Activated CD4-positive, alpha-beta T cell treated with anti-CD3 and anti-CD28 coated beads for 36 hours (primary cell): ENCODE measurements around the gene TMEM88. TPM values are rescaled to one million over a fixed set of nuclear protein-coding genes. Genes with fewer than 3 reads are reported as not detected.
A peak's percentile ranks its signal among the peaks of the same experiment; 100 is the strongest.

Experiments used
- ATAC-seq: fragments of 200-7000 bp; cut with Tn5 transposase; one replicate; pipeline ENCODE4 v1.10.0; 2021; ENCODE audit warnings: mild to moderate bottlenecking, moderate library complexity
- CTCF ChIA-PET: fragments of 350-600 bp; sonication (Branson Sonifier 250); formaldehyde crosslinking; loops from one replicate; lab custom pipeline; 2021; ENCODE audit warnings: antibody characterized with exemption; lab: Charles Lee
- POLR2A ChIA-PET: fragments of 350-600 bp; sonication (Branson Sonifier 250); formaldehyde crosslinking; loops from one replicate; lab custom pipeline; 2021; ENCODE audit warnings: antibody characterized with exemption, inconsistent platforms; lab: Charles Lee
- DNase-seq: peaks from one replicate; pipeline ENCODE4 v3.0.0-alpha.2; 2020
- H3K27ac Mint-ChIP-seq: one replicate; pipeline ENCODE4 v1.8.0; 2021; ENCODE audit warnings: mixed read lengths
- H3K27me3 Mint-ChIP-seq: one replicate; pipeline ENCODE4 v1.8.0; 2021; ENCODE audit warnings: mixed read lengths
- H3K36me3 Mint-ChIP-seq: one replicate; pipeline ENCODE4 v1.8.0; 2021; ENCODE audit warnings: low read depth, mixed read lengths
- H3K4me1 Mint-ChIP-seq: one replicate; pipeline ENCODE4 v1.8.0; 2021; ENCODE audit warnings: mixed read lengths
- H3K4me3 Mint-ChIP-seq: one replicate; pipeline ENCODE4 v1.8.0; 2021; ENCODE audit warnings: mild to moderate bottlenecking, moderate library complexity, mixed read lengths
- H3K9me3 Mint-ChIP-seq: one replicate; pipeline ENCODE4 v1.8.0; 2021; ENCODE audit warnings: low read depth, mixed read lengths
- intact Hi-C, 2 experiments: fragments of 100-400 bp; cut with DNase I in 1 of 2; cut with micrococcal nuclease in 1 of 2; formaldehyde crosslinking; loops; one replicate each; pipeline versions ENCODE4 v1.14.2 to v1.15.1; 2022 to 2024; cut with DNase I, micrococcal nuclease
- total RNA-seq, 2 experiments: library from RNA; stranded (reverse); gene quantifications; one replicate each; pipeline ENCODE4 v1.2.3, GENCODE V29; 2021

Gene TMEM88
- total RNA-seq, 2 experiments from 2014 or later = 3.5 to 5.6 TPM

- Mint-ChIP-seq H3K4me3 (peak overlapping the region; percentile 93), H3K27ac (no peak overlapping the region), H3K27me3 (no peaks in the 10 kb centered on the region), H3K4me1 (peaks cover 23% of the 10 kb centered on the region), H3K36me3 (no peaks in the 10 kb centered on the region), H3K9me3 (no peaks in the 10 kb centered on the region)
- ATAC-seq = no peak
- CTCF ChIA-PET = interaction anchor here (0.6 to 3.3 kb wide), 10 partner anchors 8 to 157 kb away, joined by 3 to 20 read pairs (median 9); partner anchors contain the start of gene NAA38
- DNase-seq = no peak
- POLR2A ChIA-PET = interaction anchor here (0.6 to 1.4 kb wide), 4 partner anchors 11 to 99 kb away, joined by 3 to 5 read pairs (median 4); partner anchors contain the start of genes CNTROB, CYB5D1, NAA38 and TRAPPC1
- intact Hi-C loops = no loop called here
These were observed 21.7 kb upstream of the TMEM88 start for GRCh38 chr17:7833011-7833794.

- POLR2A ChIA-PET = interaction anchor here (0.6 to 1.4 kb wide), 5 partner anchors 11 to 98 kb away, joined by 3 to 5 read pairs (median 3); partner anchors contain the start of genes CNTROB, CYB5D1, NAA38 and TRAPPC1
- intact Hi-C loops = loop anchor here (2.0 kb wide), 7 partner anchors 53 to 455 kb away; partner anchors contain the start of genes ALOXE3 (in 1 of the 2), POLR2A (in 1 of the 2) and RANGRF (in 1 of the 2)
- peak; percentile 93 for DNase-seq
These were observed 20.9 kb upstream of the TMEM88 start, which contains the start of gene KDM6B for GRCh38 chr17:7833795-7834541. KDM6B (plus strand) TSS chr17:7834217; CDS start chr17:7845555, 11,338 bp downstream.

DNA sequence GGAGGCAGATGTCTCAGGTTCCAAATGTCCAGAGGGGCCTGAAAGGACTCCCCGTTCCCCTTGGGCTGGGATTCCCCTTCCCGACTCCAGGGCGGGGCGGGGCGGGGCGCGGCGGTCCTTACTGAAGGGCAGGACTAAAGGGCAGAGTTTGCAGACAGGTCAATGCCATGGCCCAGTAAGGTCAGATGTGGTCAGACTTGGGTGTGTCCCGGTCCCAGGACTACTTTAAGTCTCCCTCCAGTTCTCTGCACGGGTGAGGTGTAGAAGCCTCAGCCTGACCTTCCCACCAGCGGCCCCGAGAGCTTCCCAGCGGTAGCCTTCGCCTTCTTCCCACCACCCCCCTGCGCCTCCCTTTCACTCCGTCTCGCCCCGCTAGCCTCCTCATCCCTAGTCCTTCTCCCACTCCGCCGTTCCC, 20.3 kb upstream of the TMEM88 start:
- H3K4me3 Mint-ChIP-seq = peak overlapping the region; percentile 93
- H3K27ac Mint-ChIP-seq = peak overlapping the region; percentile 91
- ChIA-PET POLR2A (interaction anchor here (1.0 to 1.2 kb wide), 2 partner anchors 23 to 251 kb away, joined by 3 read pairs; partner anchors contain the start of genes MPDU1 and NAA38), CTCF (interaction anchor here (0.6 to 3.3 kb wide), 13 partner anchors 9 to 239 kb away, joined by 3 to 20 read pairs (median 5); partner anchors contain the start of genes CNTROB, NAA38, TP53 and TRAPPC1)
- DNase-seq (peak; percentile 71), ATAC-seq (peak; percentile 2)
- H3K36me3 Mint-ChIP-seq = peaks cover 2% of the 10 kb centered on the region
- H3K27me3 Mint-ChIP-seq = no peaks in the 10 kb centered on the region
- H3K9me3 Mint-ChIP-seq = no peaks in the 10 kb centered on the region
- peaks cover 36% of the 10 kb centered on the region for H3K4me1 Mint-ChIP-seq
- intact Hi-C loops = loop anchor here (2.0 kb wide), 7 partner anchors 52 to 454 kb away; partner anchors contain the start of genes ALOXE3 (in 1 of the 2), POLR2A (in 1 of the 2) and RANGRF (in 1 of the 2)

More at GRCh38 chr17:7833795-7834541, 20.9 kb upstream of the TMEM88 start, which contains the start of gene KDM6B:
- Mint-ChIP-seq H3K9me3 (no peaks in the 10 kb centered on the region), H3K4me1 (peaks cover 30% of the 10 kb centered on the region), H3K4me3 (peak within 1 kb of the TSS; percentile 93), H3K27ac (peak within 1 kb of the TSS; percentile 91), H3K27me3 (no peaks in the 10 kb centered on the region), H3K36me3 (no peaks in the 10 kb centered on the region)
- CTCF ChIA-PET = interaction anchor here (0.6 to 3.3 kb wide), 13 partner anchors 9 to 158 kb away, joined by 3 to 20 read pairs (median 5); partner anchors contain the start of gene NAA38
- ATAC-seq = peak; percentile 67

DNA sequence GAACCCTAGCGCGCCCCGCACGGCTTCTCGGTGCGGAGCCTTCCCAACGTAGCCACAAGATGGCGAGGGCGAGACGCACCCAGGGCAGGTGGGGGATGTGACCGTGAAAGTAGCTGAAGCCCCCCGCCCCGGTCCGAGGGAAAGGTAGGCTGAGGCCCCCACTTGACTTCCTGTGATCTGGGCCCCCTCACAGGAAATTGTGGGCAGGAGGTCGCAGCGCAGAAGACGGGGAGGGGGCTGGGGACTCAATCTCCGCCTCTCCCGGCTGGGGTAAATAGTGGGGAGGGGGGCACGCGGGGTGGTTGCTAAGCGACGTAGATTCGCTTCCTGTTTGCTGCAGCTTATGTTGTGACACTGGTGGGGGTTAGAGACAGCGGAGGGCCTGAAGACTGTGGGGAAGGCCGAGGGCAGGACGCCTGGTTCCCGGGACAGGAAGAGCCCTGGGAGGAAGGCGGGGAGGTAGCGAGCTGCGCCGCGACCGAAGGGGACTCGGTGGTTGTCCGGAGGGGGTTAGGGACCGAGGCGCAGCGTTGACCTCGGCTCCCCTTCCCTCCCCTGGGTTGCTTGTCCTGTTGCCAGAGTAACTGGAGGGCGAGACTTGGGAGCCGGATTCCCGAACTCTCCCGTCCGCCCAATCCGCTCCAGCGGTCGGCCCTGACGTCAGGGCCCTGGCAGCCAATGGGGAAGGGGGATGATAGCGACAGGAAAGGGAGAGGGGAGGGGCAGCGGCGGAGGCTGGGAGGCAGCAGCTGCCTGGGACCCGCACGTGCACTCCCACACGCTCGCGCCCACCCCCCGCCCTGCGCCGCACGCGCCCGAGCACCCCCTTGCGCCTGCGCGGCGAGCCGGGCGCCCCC, 19.7 kb upstream of the TMEM88 start:
- Mint-ChIP-seq H3K27me3 (no peaks in the 10 kb centered on the region), H3K27ac (peak overlapping the region; percentile 91), H3K4me3 (peak overlapping the region; percentile 93), H3K4me1 (peaks cover 42% of the 10 kb centered on the region), H3K9me3 (no peaks in the 10 kb centered on the region), H3K36me3 (peaks cover 4% of the 10 kb centered on the region)
- POLR2A ChIA-PET = interaction anchor here (0.5 to 1.2 kb wide), 6 partner anchors 10 to 357 kb away, joined by 3 to 5 read pairs (median 3); partner anchors contain the start of genes MPDU1, NAA38 and TP53
- peak; percentile 57 for ATAC-seq
- intact Hi-C loops = loop anchor here (1.0 to 2.0 kb wide), 13 partner anchors 9 to 454 kb away; partner anchors contain the start of genes NAA38 (in 2 of the 2), ALOXE3 (in 1 of the 2), POLR2A (in 1 of the 2) and RANGRF (in 1 of the 2)
- peak; percentile 96 for DNase-seq
- CTCF ChIA-PET = interaction anchor here (0.6 to 3.3 kb wide), 19 partner anchors 10 to 448 kb away, joined by 3 to 20 read pairs (median 4); partner anchors contain the start of genes CNTROB, NAA38, TP53 and TRAPPC1

DNA sequence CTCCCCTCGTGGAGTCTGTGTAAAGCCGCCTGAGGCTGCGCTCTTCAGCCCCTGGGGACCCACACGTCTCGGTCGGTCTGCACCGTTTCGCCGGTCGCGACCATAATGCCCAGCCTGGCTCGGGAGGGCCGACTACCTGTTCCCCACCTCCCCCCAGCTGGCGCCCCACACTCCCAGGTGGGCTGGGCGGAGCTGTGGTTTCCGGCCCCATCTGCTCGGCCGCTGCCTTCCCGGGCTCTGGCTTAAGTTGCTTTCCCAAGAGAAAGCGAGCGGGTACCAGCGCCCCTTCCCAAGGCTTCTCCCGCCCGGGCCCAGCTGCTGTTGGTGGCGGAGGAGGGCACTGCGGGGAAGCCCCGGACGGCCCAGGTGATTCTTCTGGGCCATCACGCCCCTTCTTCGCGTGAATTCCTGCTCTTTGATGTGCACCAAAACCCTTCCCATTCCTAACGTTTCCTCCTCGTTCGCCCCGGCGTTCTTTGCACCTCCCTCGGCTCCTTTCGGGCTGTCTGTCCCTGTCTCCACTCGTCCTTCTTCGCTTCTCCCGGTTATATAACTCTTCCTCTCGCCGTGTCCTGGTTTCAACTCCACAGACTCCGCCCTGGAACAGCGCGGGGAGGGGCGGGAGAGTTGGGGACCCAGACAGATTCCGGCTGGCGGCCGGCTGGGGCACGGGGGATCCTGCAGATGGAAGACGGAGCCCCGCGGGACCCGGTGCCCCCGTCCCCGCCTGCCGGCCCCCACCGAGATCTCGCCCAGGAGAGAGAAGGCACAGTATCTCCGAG, 18.9 kb upstream of the TMEM88 start:
- Mint-ChIP-seq H3K36me3 (peaks cover 12% of the 10 kb centered on the region), H3K27ac (peak overlapping the region; percentile 85), H3K4me3 (peak overlapping the region; percentile 93), H3K9me3 (no peaks in the 10 kb centered on the region), H3K27me3 (no peaks in the 10 kb centered on the region), H3K4me1 (peaks cover 51% of the 10 kb centered on the region)
- DNase-seq = peak; percentile 64
- ATAC-seq = no peak
- ChIA-PET POLR2A (interaction anchor here (0.5 to 1.0 kb wide), 3 partner anchors 9 to 212 kb away, joined by 3 to 5 read pairs (median 4); partner anchors contain the start of gene TP53), CTCF (interaction anchor here (0.6 to 3.3 kb wide), 14 partner anchors 9 to 447 kb away, joined by 3 to 20 read pairs (median 3); partner anchors contain the start of genes NAA38 and TP53)
- intact Hi-C loops = loop anchor here (1.0 to 2.0 kb wide), 14 partner anchors 8 to 453 kb away; partner anchors contain the start of genes NAA38 (in 2 of the 2), ALOXE3 (in 1 of the 2), POLR2A (in 1 of the 2) and RANGRF (in 1 of the 2)

- ChIA-PET CTCF (interaction anchor here (0.7 to 3.3 kb wide), 5 partner anchors 14 to 224 kb away, joined by 3 to 20 read pairs (median 3); partner anchors contain the start of gene NAA38), POLR2A (no interaction called here)
- DNase-seq (peak; percentile 83), ATAC-seq (no peak)
- H3K27me3 Mint-ChIP-seq = no peaks in the 10 kb centered on the region
- H3K9me3 Mint-ChIP-seq = no peaks in the 10 kb centered on the region
- H3K4me3 Mint-ChIP-seq = peak overlapping the region; percentile 93
- H3K4me1 Mint-ChIP-seq = peaks cover 56% of the 10 kb centered on the region
- H3K27ac Mint-ChIP-seq = peak overlapping the region; percentile 81
- intact Hi-C loops = loop anchor here in 1 of 2 experiments (2.0 kb wide), 1 partner anchor 358 kb away; the partner anchor contains the start of gene ZBTB4
- peaks cover 16% of the 10 kb centered on the region for H3K36me3 Mint-ChIP-seq
These were observed 18.1 kb upstream of the TMEM88 start for GRCh38 chr17:7836596-7837407.

DNA sequence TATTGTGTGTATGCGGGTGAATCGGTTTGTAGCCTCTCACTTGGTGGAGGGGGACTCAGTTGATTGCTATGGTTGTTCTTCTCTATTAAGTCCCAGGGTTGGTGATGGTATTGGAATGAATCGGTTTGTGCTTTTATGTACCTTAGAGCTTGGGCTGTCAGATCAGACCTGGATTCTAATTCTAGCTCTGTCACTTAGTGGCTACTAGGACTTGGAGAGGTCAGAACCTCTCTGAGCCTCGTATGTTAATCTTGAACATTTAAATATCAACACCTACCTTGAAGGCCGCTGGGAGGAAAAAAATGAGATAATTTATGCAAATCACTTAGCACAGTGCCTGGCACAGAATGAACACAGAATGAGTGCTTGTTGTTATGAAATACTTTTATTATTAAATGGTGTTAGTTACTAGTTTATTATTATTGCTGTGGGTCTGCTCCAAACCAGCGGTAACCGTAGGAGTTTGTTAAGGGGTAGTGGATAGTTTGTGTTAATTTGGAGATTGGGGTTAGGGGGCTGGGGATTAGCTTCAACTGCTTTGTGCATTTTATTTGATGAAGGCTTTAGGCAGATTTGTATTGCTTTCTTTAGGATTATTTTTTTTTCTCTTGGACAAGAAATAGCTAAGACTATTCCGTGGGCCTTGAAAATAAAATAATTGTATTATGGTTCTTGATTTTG, 17.3 kb upstream of the TMEM88 start:
- DNase-seq = no peak
- peaks cover 16% of the 10 kb centered on the region for H3K36me3 Mint-ChIP-seq
- H3K27ac Mint-ChIP-seq = peak overlapping the region; percentile 81
- peaks cover 56% of the 10 kb centered on the region for H3K4me1 Mint-ChIP-seq
- ATAC-seq = no peak
- CTCF ChIA-PET = interaction anchor here (0.6 to 1.3 kb wide), 6 partner anchors 12 to 160 kb away, joined by 3 to 5 read pairs (median 3); partner anchors contain the start of gene NAA38
- POLR2A ChIA-PET = no interaction called here
- H3K27me3 Mint-ChIP-seq = no peaks in the 10 kb centered on the region
- no peaks in the 10 kb centered on the region for H3K9me3 Mint-ChIP-seq
- peak overlapping the region; percentile 93 for H3K4me3 Mint-ChIP-seq
- intact Hi-C loops = loop anchor here in 1 of 2 experiments (2.0 kb wide), 1 partner anchor 359 kb away; the partner anchor contains the start of gene ZBTB4
